Glutamatergic neuron (in vitro differentiated cells): ENCODE data around the gene D2HGDH. TPM values are rescaled to one million over a fixed set of nuclear protein-coding genes. Genes with fewer than 3 reads are reported as not detected.

Experiments used
- DNase-seq: peaks from one replicate; pipeline ENCODE4 v3.0.0; 2022
- H3K27ac Mint-ChIP-seq: one replicate; pipeline ENCODE4 v1.8.0; 2020; ENCODE audit warnings: mild to moderate bottlenecking, mixed read lengths, inconsistent platforms; ENCODE audit not compliant: unreplicated experiment
- H3K27me3 Mint-ChIP-seq: one replicate; pipeline ENCODE4 v1.8.0; 2020; ENCODE audit warnings: mild to moderate bottlenecking, moderate library complexity, mixed read lengths, inconsistent platforms; ENCODE audit not compliant: unreplicated experiment
- H3K36me3 Mint-ChIP-seq: one replicate; pipeline ENCODE4 v1.8.0; 2020; ENCODE audit warnings: mild to moderate bottlenecking, mixed read lengths, inconsistent platforms; ENCODE audit not compliant: unreplicated experiment
- H3K4me1 Mint-ChIP-seq: one replicate; pipeline ENCODE4 v1.8.0; 2020; ENCODE audit warnings: mild to moderate bottlenecking, low read depth, mixed read lengths, inconsistent platforms; ENCODE audit not compliant: unreplicated experiment
- H3K4me3 Mint-ChIP-seq: one replicate; pipeline ENCODE4 v1.8.0; 2020; ENCODE audit warnings: mild to moderate bottlenecking, mixed read lengths, inconsistent platforms; ENCODE audit not compliant: unreplicated experiment
- H3K9me3 Mint-ChIP-seq: one replicate; pipeline ENCODE4 v1.8.0; 2020; ENCODE audit warnings: mild to moderate bottlenecking, moderate library complexity, mixed read lengths, inconsistent platforms; ENCODE audit not compliant: unreplicated experiment
- total RNA-seq: library from RNA; stranded (reverse); fragmentation: NEBNext Ultra II Directional; extraction: Animal tissue kit (Norgen Biotek cat#: 25700); gene quantifications from one replicate; pipeline ENCODE4 v1.2.1, GENCODE V29; 2021; ENCODE audit not compliant: unreplicated experiment
- TF ChIP-seq, protein P1 (sequence below): fragments of 200-600 bp; sonication (generic); IDR thresholded peaks from one replicate; pipeline ENCODE4 v1.5.0; 2021; ENCODE audit not compliant: partially characterized antibody, unreplicated experiment

The D2HGDH gene
- total RNA-seq, 1 donor from 2014 or later = 12.5 TPM

DNA sequence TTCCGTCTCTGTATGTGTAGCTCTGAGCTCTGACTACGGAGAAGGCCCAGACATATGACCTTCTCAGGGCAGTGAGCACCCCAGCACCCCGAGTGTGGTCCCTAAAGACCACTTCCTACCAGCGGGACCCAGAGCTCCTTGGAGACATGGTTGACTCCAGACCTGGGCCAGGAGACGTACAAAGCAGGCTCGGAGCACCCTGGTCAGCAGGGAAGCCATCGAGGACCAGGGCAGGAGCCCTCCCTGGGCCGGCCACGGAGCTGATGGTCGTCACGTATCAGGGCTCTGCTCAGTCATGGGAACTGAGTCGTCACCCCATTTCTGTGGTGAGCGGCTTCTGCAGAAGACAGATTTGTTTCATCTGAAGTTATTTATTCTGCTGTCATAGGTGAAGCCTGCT is 61.8 kb downstream of the D2HGDH start:
- H3K27ac Mint-ChIP-seq = no peak overlapping the region
- TF ChIP-seq, protein P1, sequence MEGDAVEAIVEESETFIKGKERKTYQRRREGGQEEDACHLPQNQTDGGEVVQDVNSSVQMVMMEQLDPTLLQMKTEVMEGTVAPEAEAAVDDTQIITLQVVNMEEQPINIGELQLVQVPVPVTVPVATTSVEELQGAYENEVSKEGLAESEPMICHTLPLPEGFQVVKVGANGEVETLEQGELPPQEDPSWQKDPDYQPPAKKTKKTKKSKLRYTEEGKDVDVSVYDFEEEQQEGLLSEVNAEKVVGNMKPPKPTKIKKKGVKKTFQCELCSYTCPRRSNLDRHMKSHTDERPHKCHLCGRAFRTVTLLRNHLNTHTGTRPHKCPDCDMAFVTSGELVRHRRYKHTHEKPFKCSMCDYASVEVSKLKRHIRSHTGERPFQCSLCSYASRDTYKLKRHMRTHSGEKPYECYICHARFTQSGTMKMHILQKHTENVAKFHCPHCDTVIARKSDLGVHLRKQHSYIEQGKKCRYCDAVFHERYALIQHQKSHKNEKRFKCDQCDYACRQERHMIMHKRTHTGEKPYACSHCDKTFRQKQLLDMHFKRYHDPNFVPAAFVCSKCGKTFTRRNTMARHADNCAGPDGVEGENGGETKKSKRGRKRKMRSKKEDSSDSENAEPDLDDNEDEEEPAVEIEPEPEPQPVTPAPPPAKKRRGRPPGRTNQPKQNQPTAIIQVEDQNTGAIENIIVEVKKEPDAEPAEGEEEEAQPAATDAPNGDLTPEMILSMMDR = no peak
- peaks cover 4% of the 10 kb centered on the region for H3K36me3 Mint-ChIP-seq
- H3K4me1 Mint-ChIP-seq = no peaks in the 10 kb centered on the region
- H3K4me3 Mint-ChIP-seq = no peak overlapping the region
- peaks cover 2% of the 10 kb centered on the region for H3K27me3 Mint-ChIP-seq
- peak; percentile 6 for DNase-seq
- H3K9me3 Mint-ChIP-seq = peaks cover 5% of the 10 kb centered on the region

DNA sequence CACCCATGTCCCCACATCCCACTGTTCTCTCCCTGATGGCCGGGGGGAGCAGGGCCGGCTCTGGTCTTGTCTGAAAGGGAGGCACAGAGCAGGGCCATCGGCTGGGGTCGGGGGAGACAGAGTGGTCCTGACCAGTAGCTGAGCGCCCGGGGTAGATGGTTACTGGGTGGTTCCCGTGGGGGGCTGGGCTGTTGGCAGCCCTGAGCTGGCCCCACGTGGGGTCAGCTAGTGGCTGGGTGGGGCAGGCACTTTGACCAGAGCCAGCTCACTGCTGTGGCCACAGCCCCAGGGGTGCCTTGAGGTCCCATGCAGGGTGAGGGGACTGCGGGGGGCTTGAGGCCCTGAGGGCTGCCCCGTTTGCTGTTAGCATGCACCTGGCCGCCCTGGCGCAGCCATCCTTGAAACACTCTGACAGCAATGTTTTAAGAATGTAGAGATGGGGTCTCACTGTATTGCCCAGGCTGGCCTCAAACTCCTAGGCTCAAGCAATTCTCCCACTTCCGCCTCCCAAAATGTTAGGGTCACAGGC is 62.2 kb downstream of the D2HGDH start:
- H3K27ac Mint-ChIP-seq = no peak overlapping the region
- H3K4me3 Mint-ChIP-seq = no peak overlapping the region
- H3K4me1 Mint-ChIP-seq = no peaks in the 10 kb centered on the region
- peaks cover 2% of the 10 kb centered on the region for H3K27me3 Mint-ChIP-seq
- peaks cover 4% of the 10 kb centered on the region for H3K36me3 Mint-ChIP-seq
- H3K9me3 Mint-ChIP-seq = peaks cover 5% of the 10 kb centered on the region
- TF ChIP-seq, protein P1 = no peak
- DNase-seq = peak; percentile 10

- peaks cover 4% of the 10 kb centered on the region for H3K36me3 Mint-ChIP-seq
- peak; percentile 12 for DNase-seq
- no peaks in the 10 kb centered on the region for H3K4me1 Mint-ChIP-seq
- TF ChIP-seq, protein P1 = no peak
- H3K4me3 Mint-ChIP-seq = no peak overlapping the region
- H3K27me3 Mint-ChIP-seq = peaks cover 2% of the 10 kb centered on the region
- H3K27ac Mint-ChIP-seq = no peak overlapping the region
- peaks cover 6% of the 10 kb centered on the region for H3K9me3 Mint-ChIP-seq
These were observed 63.1 kb downstream of the D2HGDH start for GRCh38 chr2:241797441-241798080.

DNA sequence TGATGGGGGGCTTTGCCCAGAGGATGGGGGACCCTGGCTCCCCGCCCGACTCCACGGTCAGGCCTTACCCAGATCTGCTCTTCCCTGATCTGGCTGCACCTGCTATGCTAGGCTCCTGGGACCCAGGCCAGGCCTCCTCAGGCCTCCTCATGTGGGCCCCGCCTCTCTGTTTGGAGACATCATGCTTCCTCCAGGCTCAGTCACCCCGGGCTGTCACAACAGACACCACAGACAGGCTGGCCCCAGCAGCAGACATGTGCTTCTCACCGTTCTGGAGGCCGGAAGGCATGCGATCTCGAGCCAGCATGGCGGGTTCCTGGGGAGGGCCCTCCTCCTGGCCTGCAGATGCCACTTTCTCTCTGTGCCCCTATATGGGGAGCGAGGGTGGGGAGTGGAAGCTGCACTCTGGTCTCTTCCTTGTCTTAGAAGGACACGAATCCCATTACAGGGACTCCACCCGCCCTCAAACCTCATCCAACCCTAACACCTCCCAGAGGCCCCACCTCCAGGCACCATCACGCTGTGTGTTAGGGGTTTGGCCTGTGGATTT is 63.7 kb downstream of the D2HGDH start:
- Mint-ChIP-seq H3K27me3 (peaks cover 2% of the 10 kb centered on the region), H3K36me3 (peaks cover 4% of the 10 kb centered on the region), H3K27ac (no peak overlapping the region), H3K9me3 (peaks cover 8% of the 10 kb centered on the region), H3K4me1 (no peaks in the 10 kb centered on the region), H3K4me3 (no peak overlapping the region)
- TF ChIP-seq, protein P1 = no peak
- DNase-seq = no peak
